Measurements from ENCODE around the gene FOXA3. TPM values are rescaled to one million over a fixed set of nuclear protein-coding genes. Genes with fewer than 3 reads are reported as not detected.

FOXA3 gene
- total and polyA plus RNA-seq, 2 of the 4 experiments (the other 2 are of a cell fraction) = not detected

- no peak for DNase-seq
- Histone ChIP-seq H3K79me1 (ENCODE audit: low read depth in 1 of 2, low read length in 2 of 2) (peaks cover 13 to 21% of the 10 kb centered on the region in 2 experiments), H3K4ac (ENCODE audit: low read depth, low read length) (no peak overlapping the region), H4K91ac (ENCODE audit: insufficient read depth, low read depth, low read length) (no peak overlapping the region), H3K4me1 (ENCODE audit: control insufficient read depth, insufficient read depth, low read length) (0 out of 2 replicates have a peak, but pooled peaks cover 4% of the 10 kb centered on the region), H3K14ac (replicated peaks; ENCODE audit: low read depth, low read length) (no peak overlapping the region), H4K20me1 (ENCODE audit: insufficient read depth, low read length) (0 out of 2 replicates have a peak, but pooled peaks cover 9% of the 10 kb centered on the region), H2BK5ac (ENCODE audit: low read depth, low read length, poor library complexity, severe bottlenecking) (no peak overlapping the region), H3K9me1 (ENCODE audit: insufficient read depth, low read length) (peaks cover 7% of the 10 kb centered on the region; the same call in 1 of the 2 replicates), H3K18ac (ENCODE audit: low read depth, low read length) (no peak overlapping the region), H3K9ac (ENCODE audit: low read depth, low read length) (no peak overlapping the region; the same call in 1 of the 2 replicates), H2AK5ac (ENCODE audit: low read depth, low read length) (no peak overlapping the region), H2BK120ac (ENCODE audit: low read depth, low read length) (no peak overlapping the region), H2AK9ac (replicated peaks; ENCODE audit: low read depth, low read length, poor library complexity) (peak overlapping the region; percentile 22), H3K4me2 (ENCODE audit: low read depth, low read length) (peak overlapping the region; percentile 89), H3K36me3 (ENCODE audit: control insufficient read depth, insufficient read depth, low read length) (peaks cover 23% of the 10 kb centered on the region), H3K56ac (ENCODE audit: extremely low read depth, insufficient read depth, low read length) (no peak overlapping the region), H3K27ac (ENCODE audit: insufficient read depth, low read length) (no peak overlapping the region), H4K8ac (ENCODE audit: low read depth in 2 of 2, low read length in 2 of 2) (no peak overlapping the region), H2AFZ (replicated peaks; ENCODE audit: low read length, poor library complexity) (peak overlapping the region; percentile 99), H2BK15ac (ENCODE audit: low read depth, low read length) (no peak overlapping the region), H3K27me3 (ENCODE audit: control insufficient read depth, insufficient read depth, low read length) (no peaks in the 10 kb centered on the region), H3K9me3 (ENCODE audit: control insufficient read depth, insufficient read depth, low read length) (no peaks in the 10 kb centered on the region), H3K23ac (ENCODE audit: low read depth, low read length) (peak overlapping the region; percentile 48; the same call in 1 of the 2 replicates), H4K5ac (ENCODE audit: low read depth, low read length) (no peak overlapping the region), H3K4me3 (ENCODE audit: insufficient read depth, low read depth, low read length) (peak overlapping the region; percentile 70), H2BK20ac (ENCODE audit: low read depth, low read length) (no peak overlapping the region)
- CTCF ChIA-PET = no interaction called here
- BruUV-seq (replicated peaks) = no TSS peak
- 43% methylated on average over 13 of the region's 22 CpGs; no CpG with 5 or more reads in 1 of the 2 experiments for WGBS, 2 experiments (ENCODE audit: extremely low coverage in 2 of 2, insufficient read length in 1 of 2)
- intact Hi-C loops (cut with micrococcal nuclease) = no loop called here
- no peak for TF ChIP-seq SMC3 (IDR thresholded peaks at IDR 0.05; ENCODE audit: low read depth, low read length)
- TF ChIP-seq ELK1 (IDR thresholded peaks at IDR 0.05; ENCODE audit: borderline replicate concordance, low read depth, low read length) = no peak
- TF ChIP-seq RAD21 (IDR thresholded peaks at IDR 0.05; ENCODE audit: low read length) = no peak
- no peak for TF ChIP-seq MAFK (IDR thresholded peaks at IDR 0.05; ENCODE audit: low read depth, low read length)
- no peak for TF ChIP-seq RCOR1 (IDR thresholded peaks at IDR 0.05; ENCODE audit: insufficient replicate concordance, low read length)
- no peak for TF ChIP-seq CTCF (conservative IDR thresholded peaks at IDR 0.05; ENCODE audit: low read depth, low read length)
- TF ChIP-seq MXI1 (IDR thresholded peaks at IDR 0.05; ENCODE audit: borderline replicate concordance, low read depth, low read length) = no peak
- ATAC-seq (ENCODE audit: low read depth) = no peak
- POLR2A ChIA-PET (ENCODE audit: unreplicated experiment) = no interaction called here
- dilution Hi-C loops (cut with HindIII; ENCODE audit: low sequenced_read_pairs, unreplicated experiment) = no loop called here
- in situ Hi-C loops (cut with MboI; ENCODE audit: low sequenced_read_pairs) = no loop called here
These were observed 36.8 kb downstream of the FOXA3 start for GRCh38 chr19:45900738-45901431.

All from IMR-90 (cell line).